HCT116 (cell line): Measurements from ENCODE around the gene ANO6.

Experiments used
- EZH2 ChIP-seq: fragments of 200-600 bp; sonication (generic); IDR thresholded peaks from 2 replicates; pipeline ENCODE4 v1.6.1; 2017; ENCODE audit warnings: antibody characterized with exemption, mixed run types
- JUND ChIP-seq: IDR thresholded peaks from 2 replicates; pipeline ENCODE4 v1.6.1; 2012
- POLR2A ChIP-seq: IDR thresholded peaks from 2 replicates; pipeline ENCODE4 v1.7.0; 2011; ENCODE audit warnings: borderline replicate concordance; ENCODE audit not compliant: insufficient read depth, insufficient read length; ENCODE audit errors: extremely low read depth
- POLR2AphosphoS5 ChIP-seq: IDR thresholded peaks from 2 replicates; pipeline ENCODE4 v1.6.1; 2011; ENCODE audit warnings: mild to moderate bottlenecking, low read depth, low read length, moderate library complexity
- RAD21 ChIP-seq: IDR thresholded peaks from 2 replicates; pipeline ENCODE4 v1.6.1; 2012; ENCODE audit warnings: low read depth, mild to moderate bottlenecking
- SIN3A ChIP-seq: IDR thresholded peaks from 2 replicates; pipeline ENCODE4 v1.6.1; 2012; ENCODE audit warnings: low read depth
- TF ChIP-seq, protein P1 (sequence below), 3 experiments: fragments of 200-600 bp in 1 of 3; sonication (generic) in 1 of 3; IDR thresholded peaks in 2 of 3; conservative IDR thresholded peaks in 1 of 3; 2 replicates each; pipeline ENCODE4 v1.5.1; 2012 to 2017; ENCODE audit warnings: low read depth in 2 of 3, low read length in 2 of 3, antibody characterized with exemption in 1 of 3, borderline replicate concordance in 1 of 3, control low read depth in 1 of 3, mild to moderate bottlenecking in 1 of 3, mixed read lengths in 1 of 3, mixed run types in 1 of 3, moderate library complexity in 1 of 3; ENCODE audit not compliant: insufficient read depth in 1 of 3
- TF ChIP-seq, protein P2 (sequence below): IDR thresholded peaks from 2 replicates; pipeline ENCODE4 v1.6.1; 2012; ENCODE audit warnings: low read depth
- TF ChIP-seq, protein P3 (sequence below): IDR thresholded peaks from 2 replicates; pipeline ENCODE4 v1.6.1; 2012
- TF ChIP-seq, protein P4 (sequence below): IDR thresholded peaks from 2 replicates; pipeline ENCODE4 v1.6.1; 2012

DNA sequence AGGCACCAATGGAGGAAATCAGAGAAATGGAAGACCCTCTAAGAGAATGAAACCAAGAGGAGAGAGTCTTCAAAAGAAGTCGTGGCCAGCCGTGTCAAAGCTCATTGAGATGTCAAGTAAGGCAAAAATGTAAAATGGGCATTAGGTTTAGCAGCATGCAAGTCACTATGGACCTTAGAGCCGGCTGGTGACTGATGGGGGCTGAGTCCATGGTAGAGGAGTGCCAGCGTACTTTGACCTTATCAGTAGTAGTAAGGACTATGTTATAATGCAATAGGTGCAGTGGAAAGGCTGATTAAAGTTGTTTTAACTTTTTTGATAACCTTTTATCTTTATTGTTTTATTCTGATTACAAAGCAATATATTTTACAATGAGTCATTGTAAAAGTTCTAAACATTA lies 66.5 kb downstream of the ANO6 start:
- TF ChIP-seq EZH2 (no peak), POLR2A (no peak), SIN3A (no peak), JUND (no peak), POLR2AphosphoS5 (no peak), RAD21 (no peak)
- TF ChIP-seq, protein P1, sequence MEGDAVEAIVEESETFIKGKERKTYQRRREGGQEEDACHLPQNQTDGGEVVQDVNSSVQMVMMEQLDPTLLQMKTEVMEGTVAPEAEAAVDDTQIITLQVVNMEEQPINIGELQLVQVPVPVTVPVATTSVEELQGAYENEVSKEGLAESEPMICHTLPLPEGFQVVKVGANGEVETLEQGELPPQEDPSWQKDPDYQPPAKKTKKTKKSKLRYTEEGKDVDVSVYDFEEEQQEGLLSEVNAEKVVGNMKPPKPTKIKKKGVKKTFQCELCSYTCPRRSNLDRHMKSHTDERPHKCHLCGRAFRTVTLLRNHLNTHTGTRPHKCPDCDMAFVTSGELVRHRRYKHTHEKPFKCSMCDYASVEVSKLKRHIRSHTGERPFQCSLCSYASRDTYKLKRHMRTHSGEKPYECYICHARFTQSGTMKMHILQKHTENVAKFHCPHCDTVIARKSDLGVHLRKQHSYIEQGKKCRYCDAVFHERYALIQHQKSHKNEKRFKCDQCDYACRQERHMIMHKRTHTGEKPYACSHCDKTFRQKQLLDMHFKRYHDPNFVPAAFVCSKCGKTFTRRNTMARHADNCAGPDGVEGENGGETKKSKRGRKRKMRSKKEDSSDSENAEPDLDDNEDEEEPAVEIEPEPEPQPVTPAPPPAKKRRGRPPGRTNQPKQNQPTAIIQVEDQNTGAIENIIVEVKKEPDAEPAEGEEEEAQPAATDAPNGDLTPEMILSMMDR (IDR thresholded peaks at IDR 0.05 in 2 of 3, conservative IDR thresholded peaks at IDR 0.05 in 1 of 3; ENCODE audit: borderline replicate concordance in 1 of 3, insufficient read depth in 1 of 3, low read depth in 2 of 3, low read length in 2 of 3) = no peak
- TF ChIP-seq, protein P2, sequence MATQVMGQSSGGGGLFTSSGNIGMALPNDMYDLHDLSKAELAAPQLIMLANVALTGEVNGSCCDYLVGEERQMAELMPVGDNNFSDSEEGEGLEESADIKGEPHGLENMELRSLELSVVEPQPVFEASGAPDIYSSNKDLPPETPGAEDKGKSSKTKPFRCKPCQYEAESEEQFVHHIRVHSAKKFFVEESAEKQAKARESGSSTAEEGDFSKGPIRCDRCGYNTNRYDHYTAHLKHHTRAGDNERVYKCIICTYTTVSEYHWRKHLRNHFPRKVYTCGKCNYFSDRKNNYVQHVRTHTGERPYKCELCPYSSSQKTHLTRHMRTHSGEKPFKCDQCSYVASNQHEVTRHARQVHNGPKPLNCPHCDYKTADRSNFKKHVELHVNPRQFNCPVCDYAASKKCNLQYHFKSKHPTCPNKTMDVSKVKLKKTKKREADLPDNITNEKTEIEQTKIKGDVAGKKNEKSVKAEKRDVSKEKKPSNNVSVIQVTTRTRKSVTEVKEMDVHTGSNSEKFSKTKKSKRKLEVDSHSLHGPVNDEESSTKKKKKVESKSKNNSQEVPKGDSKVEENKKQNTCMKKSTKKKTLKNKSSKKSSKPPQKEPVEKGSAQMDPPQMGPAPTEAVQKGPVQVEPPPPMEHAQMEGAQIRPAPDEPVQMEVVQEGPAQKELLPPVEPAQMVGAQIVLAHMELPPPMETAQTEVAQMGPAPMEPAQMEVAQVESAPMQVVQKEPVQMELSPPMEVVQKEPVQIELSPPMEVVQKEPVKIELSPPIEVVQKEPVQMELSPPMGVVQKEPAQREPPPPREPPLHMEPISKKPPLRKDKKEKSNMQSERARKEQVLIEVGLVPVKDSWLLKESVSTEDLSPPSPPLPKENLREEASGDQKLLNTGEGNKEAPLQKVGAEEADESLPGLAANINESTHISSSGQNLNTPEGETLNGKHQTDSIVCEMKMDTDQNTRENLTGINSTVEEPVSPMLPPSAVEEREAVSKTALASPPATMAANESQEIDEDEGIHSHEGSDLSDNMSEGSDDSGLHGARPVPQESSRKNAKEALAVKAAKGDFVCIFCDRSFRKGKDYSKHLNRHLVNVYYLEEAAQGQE = no peak
- TF ChIP-seq, protein P3, sequence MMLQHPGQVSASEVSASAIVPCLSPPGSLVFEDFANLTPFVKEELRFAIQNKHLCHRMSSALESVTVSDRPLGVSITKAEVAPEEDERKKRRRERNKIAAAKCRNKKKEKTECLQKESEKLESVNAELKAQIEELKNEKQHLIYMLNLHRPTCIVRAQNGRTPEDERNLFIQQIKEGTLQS = no peak
- TF ChIP-seq, protein P4, sequence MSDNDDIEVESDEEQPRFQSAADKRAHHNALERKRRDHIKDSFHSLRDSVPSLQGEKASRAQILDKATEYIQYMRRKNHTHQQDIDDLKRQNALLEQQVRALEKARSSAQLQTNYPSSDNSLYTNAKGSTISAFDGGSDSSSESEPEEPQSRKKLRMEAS = no peak
